ENCODE results near the gene LMTK2.

Gene LMTK2

DNA sequence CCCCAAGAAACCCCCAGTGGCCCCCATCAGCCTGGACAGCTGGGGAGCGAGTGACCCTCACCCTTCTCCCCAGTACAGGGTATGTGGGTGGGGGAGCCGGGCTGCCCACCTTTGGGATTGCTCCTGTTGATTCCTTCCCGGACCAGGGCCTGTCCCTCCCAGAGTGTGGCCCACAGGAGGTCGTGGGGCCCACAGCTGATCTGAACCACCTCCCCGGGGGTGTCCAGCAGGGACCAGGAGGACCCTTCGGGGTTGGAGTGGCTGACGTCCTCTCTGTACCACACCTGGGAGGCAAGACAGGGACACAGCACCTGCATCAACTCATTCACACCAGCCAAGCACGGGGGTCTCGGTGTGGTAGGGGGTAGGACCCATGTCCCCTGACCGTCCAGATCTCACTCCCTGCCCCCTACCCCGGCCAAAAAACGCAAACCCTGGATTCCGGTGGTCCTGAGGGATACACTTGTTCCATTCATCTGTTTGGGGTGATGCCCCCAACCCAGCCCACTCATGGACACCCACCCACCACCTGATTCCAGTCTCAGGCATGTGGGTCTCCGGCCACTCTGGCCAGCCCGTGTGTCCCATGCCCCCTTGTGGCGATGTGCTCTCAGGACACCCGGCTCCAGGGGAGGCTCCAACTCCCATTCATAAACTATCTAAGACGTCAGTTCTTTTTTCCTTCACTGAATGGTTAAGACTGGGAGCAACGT, 134.5 kb downstream of the LMTK2 start:
- DNase-seq, result peak; percentile 24

DNA sequence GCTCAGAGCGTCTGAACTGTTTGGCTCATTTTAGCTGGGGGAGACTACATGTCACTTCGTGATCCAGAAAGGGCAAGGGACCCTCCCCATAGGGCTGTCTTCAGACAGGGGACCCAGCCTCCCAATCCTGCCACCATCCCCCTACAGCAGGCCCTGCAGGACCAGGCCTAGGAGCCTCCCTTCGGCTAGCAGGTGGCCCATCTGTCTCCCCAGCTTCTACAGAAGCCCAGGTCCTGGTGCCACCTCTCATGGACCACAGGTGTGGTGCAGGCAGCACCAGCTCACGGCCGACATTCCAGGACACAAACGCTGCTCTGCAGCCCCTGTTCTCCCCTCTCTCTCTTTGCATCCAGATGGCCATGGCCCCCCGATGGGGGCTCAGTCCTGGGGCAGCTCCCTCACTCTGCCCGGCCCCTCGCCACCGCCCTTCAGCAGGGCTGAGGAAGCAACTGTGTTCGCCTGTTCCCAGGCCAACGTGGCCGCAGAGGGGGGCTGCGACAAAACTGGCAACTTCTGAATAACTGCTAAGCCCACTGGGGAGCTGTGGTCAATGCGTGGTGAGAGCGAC, 135.1 kb downstream of the LMTK2 start:
- no peak for DNase-seq

DNA sequence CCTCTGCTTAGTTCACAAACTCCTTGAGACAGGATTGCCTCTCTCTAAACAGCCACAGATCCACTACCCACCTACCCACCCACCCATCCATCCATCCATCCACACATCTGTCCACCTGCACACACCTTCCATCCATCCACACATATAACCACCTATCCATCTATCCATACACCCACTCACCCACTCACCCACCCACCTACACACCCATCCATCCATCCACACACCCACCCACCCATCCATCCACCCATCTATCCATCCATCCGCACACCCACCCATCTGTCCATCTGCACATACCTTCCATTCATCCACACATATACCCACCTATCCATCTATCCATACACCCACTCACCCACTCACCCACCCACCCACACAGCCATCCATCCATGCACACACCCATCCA, 135.7 kb downstream of the LMTK2 start:
- no peak for DNase-seq

DNA sequence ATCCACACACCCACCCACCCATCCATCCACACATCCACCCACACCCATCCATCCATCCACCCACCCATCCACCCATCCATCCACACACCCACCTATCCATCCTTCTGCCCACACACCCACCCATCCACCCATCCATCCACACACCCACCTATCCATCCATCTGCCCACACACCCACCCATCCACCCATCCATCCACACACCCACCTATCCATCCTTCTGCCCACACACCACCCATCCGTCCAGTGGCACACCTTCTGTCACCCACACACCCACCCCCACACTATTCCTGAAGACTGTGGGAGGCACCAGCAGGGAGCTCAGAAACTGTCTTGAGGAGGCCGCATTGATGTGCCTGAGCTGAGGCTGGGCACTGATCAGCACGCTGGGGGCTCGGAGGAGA, 136.3 kb downstream of the LMTK2 start:
- no peak for DNase-seq

DNA sequence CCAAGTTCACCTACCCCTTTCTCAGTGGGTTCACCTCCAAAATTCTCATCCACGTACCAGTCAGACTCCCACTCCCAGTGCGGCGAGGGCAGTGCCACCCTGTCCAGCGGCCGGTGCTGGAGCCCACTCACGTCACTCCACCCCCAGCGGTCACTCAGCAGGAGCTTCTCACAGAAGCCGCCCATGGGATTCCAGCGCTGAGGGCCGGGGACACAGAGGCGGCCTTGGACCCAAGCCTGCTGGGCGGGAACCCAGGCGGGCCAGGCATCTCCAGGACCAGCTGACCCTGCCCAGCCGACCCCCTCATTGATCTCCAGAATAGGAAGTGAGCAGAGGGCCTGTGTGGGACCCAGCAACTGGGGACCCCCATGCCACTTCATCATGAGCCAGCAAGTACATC, 138.2 kb downstream of the LMTK2 start:
- no peak for DNase-seq

DNA sequence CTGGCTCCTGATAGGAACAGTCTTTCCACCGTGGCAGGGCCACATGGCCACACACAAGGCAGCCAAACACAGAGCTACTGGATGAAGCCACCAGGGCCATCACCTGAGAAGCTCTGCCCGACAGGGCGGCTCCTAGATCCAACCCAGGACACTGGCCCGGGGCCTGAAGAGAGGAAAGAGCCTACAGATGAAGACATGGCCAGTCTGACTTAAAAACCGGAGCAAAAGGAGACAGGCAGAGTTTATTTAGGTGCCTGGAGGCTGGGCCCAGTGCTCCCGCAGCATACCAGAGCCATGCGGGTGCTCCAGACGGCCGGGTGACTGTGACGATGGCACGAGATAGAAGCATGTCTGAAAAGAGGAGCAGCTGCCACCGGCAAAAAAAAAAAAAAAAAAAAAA, 141.5 kb downstream of the LMTK2 start:
- no peak for DNase-seq

DNA sequence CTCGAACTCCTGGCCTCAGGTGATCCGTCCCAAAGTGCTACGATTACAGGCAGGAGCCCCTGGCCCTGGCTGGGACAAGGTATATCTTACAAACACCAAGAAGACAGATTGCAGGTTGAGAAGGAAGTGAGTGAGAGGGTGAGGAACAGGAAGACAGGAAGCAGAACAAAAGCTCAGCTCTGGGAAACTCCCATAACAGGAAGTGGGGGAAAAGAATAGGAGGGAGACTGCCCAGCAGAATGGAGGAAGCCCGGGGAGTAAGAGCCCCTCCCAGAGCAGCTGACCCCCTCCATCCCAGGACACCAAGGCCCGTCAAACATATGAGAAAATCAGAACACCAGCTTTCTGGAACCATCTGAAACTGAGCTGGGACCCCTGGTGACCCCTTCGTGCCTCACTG, 142.4 kb downstream of the LMTK2 start:
- DNase-seq, result no peak

DNA sequence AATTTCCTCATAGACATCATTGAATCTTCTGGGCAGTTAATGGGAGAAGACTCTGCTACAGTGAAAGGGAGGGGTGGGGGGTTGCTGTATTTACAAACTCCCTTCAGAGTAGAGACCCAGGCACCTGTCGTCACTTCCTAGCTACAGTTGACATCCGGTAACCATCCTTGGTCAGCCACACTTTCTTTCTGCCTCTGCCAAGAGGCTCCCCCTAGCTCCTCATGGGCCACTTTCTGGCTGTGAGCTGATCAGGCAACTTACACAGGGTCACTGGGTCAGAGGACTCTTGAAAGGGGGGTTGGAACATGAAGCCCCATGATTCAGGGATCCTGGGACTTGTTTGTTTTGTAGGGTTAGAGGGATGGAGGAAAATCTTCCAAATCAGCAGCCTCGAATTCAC, 144.1 kb downstream of the LMTK2 start:
- DNase-seq, result peak; percentile 50

DNA sequence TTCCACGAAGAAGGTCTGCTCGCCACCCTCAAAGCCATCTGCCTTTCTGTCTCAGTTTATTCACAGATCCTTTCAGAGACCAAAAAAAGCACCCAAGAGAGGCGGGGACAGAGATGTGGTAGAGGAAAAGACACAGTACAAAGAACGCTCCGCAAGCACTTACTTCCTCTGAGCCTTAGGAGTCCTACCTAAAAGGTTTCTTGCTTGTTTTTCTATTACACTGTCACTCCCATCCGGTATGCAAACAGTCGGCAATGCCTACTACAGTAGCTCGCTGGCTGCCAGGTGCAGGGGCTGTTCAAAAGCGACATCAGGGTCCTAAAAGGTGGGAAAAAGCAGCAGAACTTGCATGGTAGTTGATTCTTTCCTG, 144.6 kb downstream of the LMTK2 start:
- peak; percentile 73 for DNase-seq

DNA sequence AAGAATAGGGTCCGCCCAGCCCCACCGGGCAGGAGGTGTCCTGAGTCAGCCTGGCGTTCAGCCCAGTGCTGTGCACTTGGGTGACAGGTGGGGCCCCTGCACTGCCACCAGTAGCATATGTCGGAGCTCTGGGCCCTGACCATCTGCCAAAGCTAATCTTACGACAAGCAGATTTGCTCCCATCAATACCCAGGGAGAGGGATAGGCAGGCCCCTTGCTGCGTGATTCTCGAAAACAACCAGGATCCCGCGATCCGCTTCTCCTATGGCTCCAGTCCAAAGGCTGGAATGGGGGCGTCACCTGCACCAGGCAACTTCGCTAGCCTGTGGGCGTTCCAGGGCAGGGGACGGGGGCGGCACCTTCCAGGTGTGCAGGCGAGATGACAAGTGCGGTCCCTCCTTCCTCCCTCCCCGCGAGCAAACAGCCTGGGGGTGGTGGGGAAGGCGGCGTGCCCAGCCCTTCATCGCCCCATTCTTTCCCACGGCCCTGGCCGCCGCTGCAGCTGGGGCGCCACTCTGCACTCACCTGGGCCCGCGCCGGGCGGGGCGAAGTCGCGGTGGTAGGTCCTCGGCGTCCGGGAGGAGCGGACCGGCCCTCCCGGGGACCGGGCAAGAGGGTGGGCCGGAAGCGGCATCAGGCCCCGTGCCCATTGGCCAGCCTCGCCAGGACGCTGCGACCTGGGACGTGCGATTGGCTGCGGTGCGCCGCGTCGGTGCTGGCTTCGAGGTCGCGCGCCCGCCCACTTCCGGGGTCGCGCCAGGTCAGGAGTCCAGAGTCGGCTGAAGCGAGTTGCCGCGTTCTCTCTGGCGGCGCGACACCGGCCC, 145.2 kb downstream of the LMTK2 start, which contains the start of gene TECPR1:
Gene TECPR1, minus strand, starts transcription at position 632 of the 824 bp plus-strand sequence. CDS start 6,086 bp downstream, outside the sequence.
- DNase-seq, result peak; percentile 94

DNA sequence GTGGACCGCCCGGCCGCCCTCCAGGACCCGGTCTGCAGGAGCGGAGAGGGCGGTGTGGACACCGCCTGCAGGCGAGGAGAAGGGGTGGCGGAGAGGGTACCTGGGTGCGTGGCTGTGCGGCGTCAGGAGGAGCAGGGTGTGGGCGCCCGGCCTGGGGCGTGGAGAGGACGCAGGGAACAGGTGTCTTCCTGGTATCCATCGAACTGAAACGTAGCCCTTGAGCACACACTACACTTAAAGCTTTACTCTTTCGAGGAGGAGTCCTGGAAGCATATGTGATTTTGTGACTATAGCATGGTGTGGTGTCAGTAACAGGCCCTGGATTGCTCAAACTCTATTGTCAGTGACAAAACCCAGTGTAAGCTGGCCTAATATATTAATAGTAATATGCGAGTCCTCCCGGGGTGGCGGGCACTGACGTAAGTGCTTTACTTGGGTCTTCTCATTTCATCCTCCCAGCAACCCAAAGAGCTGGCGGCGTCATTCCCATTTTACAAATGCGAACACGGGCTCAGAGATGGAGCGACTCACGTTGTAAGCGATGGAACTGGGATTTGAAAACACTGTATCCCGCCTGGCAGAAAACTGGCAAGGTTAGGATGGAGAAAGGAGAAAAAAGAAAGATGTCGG, 145.9 kb downstream of the LMTK2 start:
- DNase-seq, result peak; percentile 26

DNA sequence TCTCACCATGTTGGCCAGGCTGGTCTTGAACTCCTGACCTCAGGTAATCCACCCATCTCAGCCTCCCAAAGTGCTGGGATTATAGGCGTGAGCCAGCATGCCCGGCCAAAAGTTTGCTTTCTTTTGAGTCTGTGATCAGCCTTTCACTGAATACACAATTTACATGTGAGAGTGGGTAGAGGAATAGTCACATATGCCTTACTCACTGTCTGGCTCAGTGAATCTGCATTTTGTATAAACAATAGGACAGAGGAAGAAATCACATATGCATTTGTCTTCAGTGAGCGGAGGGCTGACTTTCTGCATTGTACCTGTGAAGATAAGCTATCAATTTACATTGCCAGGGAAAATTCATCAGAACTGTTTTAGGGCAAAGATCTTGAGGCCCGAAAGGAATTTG, 147.9 kb downstream of the LMTK2 start:
- DNase-seq, result no peak

DNA sequence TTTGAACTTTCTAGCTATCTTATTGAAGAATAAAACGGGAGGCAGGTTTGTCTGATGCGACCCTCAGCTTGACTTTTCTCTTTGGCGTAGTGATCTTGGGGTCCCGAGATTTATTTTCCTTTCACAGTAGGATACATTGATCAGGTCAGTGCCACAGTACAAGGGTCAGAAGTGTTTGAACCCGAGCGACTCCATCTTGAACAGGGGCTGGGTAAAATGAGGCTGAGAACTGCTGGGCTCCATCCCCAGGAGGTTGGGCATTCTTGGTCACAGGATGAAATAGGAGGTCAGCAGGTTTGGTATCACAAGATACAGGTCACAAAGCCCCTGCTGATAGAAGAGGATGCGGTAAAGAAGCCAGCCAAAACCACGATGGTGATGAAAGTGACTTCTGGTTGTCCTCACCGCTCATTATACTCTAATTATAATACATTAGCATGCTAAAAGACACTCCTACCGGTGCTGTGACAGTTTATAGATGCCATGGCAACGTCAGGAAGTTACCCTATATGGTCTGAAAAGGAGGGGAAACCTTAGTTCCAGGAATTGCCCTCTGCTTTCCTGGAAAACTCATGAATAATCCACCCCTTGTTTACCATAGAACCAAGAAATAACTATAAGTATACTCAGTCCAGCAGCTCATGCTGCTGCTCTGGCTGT, 148.4 kb downstream of the LMTK2 start:
- DNase-seq, result no peak

DNA sequence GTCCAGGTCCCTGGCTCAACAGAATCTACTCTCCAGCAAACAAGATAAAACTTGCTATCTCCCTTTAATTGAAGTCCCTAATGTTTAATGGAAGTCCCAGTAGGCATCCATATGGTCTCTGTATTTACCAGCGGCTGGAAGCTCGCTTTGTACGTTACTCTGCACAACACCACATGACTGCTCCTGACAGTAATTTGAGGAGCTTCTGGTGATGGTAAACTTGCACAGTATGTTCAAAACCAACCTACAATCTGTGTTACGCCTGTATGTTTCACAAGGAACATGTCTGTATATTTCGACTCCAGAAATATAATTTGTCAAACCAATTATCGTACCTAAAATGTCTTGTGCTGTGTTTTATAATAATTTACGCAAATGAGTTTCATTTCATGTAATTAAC, 149.8 kb downstream of the LMTK2 start:
- DNase-seq, result no peak

DNA sequence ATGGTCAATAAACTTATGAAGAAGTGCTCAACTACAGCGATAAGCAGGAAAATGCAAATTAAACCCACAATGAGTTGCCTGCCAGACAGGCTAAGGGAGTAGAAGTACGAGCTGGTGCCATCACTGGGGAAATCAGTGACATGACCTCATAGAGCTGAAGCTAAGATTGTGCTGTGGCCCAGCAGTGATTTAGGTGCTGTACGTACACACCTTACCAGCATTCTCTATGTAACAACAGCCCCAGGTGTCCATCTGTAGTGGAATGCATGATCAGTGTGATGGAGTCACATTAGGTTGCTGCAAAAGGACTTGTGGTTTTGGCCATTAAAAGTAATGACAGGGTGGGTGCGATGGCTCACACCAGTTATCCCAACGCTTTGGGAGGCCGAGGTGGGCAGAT, 151.0 kb downstream of the LMTK2 start:
- no peak for DNase-seq

Measured in NCI-H146 (cell line).